ENCODE results near the gene DNAH3.

GRCh38 chr16:20931066-20931600 lies 219.5 kb downstream of the DNAH3 start:
- TF ChIP-seq, protein P1, sequence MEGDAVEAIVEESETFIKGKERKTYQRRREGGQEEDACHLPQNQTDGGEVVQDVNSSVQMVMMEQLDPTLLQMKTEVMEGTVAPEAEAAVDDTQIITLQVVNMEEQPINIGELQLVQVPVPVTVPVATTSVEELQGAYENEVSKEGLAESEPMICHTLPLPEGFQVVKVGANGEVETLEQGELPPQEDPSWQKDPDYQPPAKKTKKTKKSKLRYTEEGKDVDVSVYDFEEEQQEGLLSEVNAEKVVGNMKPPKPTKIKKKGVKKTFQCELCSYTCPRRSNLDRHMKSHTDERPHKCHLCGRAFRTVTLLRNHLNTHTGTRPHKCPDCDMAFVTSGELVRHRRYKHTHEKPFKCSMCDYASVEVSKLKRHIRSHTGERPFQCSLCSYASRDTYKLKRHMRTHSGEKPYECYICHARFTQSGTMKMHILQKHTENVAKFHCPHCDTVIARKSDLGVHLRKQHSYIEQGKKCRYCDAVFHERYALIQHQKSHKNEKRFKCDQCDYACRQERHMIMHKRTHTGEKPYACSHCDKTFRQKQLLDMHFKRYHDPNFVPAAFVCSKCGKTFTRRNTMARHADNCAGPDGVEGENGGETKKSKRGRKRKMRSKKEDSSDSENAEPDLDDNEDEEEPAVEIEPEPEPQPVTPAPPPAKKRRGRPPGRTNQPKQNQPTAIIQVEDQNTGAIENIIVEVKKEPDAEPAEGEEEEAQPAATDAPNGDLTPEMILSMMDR (conservative IDR thresholded peaks at IDR 0.05; ENCODE audit: low read length): no peak
- TF ChIP-seq EZH2phosphoT487 (IDR thresholded peaks at IDR 0.05; ENCODE audit: borderline replicate concordance): no peak

All from Loucy (cell line).